SHP77 (cell line): Measurements from ENCODE around the gene HSD17B10.
"Not testable (repeated sequence)": the region's sequence is repeated elsewhere in the genome, so short reads cannot be mapped to it uniquely, and the experiment has no call there.

Source experiments
- DNase-seq, 2 experiments: peaks; one replicate each; lab custom pipeline; 2025; lab: John Stamatoyannopoulos, UW

The HSD17B10 gene

GRCh38 chrX:53433651-53434639 lies at the start of gene HSD17B10:
TSS of gene HSD17B10 (minus strand) at chrX:53434370. CDS start at chrX:53434345, 25 bp downstream.
- DNase-seq: peak; percentile 99

- no peak for DNase-seq
Observed at GRCh38 chrX:53483416-53483815, 49.2 kb upstream of the HSD17B10 start.

- DNase-seq: peak; percentile 86 to 88
Observed at GRCh38 chrX:53481816-53482465, 47.8 kb upstream of the HSD17B10 start.

- DNase-seq: peak; percentile 51 to 56
Observed at GRCh38 chrX:53481093-53481492, 46.9 kb upstream of the HSD17B10 start.

GRCh38 chrX:53479301-53479700 lies 45.1 kb upstream of the HSD17B10 start:
- DNase-seq: no peak

GRCh38 chrX:53476371-53476770 lies 42.2 kb upstream of the HSD17B10 start:
- no peak for DNase-seq

GRCh38 chrX:53474707-53475106 lies 40.5 kb upstream of the HSD17B10 start:
- DNase-seq: no peak

- no peak for DNase-seq
Observed at GRCh38 chrX:53471346-53471745, 37.2 kb upstream of the HSD17B10 start.

GRCh38 chrX:53468659-53469058 lies 34.5 kb upstream of the HSD17B10 start:
- DNase-seq: not testable (repeated sequence)

DNA sequence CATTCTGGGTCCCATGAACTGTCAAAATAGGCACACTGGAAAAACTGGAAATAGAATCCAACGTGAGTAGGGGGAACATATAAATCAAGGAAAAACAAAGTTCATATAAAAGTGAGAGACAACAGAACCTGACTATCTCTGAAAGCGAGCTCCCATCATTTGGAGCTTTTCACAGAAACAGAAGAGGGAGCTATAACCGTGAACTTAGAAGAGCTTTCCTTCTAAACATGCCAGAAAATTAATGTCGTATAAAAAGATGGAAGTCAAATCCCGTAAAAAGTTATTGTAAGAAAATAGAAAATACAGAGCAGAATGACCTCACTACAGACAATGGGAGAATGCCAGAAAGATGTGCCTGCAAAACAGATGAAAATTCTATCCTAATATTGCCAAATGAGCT lies 23.9 kb upstream of the HSD17B10 start:
- DNase-seq: no peak

GRCh38 chrX:53456254-53456653 lies 22.1 kb upstream of the HSD17B10 start:
- DNase-seq: no peak

- no peak for DNase-seq
Observed at GRCh38 chrX:53452812-53453211, 18.6 kb upstream of the HSD17B10 start.

- no peak for DNase-seq
Observed at GRCh38 chrX:53449632-53450031, 15.5 kb upstream of the HSD17B10 start.

DNA sequence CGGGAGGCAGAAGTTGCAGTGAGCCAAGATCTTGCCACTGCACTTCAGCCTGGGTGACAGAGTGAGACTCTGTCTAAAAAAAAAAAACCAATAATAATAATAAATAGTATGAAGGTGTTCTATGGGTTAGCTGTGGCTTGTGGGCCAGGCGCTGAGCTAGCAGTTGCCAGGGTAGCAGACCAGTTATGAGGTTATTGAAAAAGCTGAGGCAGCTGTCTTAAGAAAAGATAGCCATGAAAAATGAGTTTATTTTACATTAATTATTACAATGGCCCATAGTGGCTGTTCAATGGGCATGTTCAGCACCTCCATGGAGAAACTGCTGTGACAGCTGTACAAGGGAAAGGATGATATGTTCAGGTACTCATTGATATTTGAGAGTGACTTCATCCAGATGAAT lies 13.3 kb upstream of the HSD17B10 start:
- DNase-seq: no peak

DNA sequence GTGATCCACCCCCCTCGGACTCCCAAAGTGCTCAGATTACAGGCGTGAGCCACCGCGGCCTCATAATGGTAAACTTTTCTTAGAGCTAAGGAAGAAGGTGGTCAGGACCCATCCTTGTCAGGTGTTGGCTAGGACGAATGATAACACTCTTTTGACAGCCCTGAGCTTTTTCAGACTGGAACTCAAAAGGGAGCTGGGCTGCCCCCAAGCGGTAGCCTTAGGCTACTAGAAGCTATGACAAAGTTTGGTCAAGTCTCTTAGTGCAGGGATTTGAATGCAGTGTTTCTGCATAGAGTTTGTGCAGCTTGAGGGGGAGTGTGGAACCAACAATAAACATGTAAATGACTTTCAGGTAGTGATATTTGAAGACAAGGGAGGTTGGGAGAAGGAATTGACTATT lies 11.8 kb upstream of the HSD17B10 start:
- DNase-seq: peak; percentile 44 to 75

DNA sequence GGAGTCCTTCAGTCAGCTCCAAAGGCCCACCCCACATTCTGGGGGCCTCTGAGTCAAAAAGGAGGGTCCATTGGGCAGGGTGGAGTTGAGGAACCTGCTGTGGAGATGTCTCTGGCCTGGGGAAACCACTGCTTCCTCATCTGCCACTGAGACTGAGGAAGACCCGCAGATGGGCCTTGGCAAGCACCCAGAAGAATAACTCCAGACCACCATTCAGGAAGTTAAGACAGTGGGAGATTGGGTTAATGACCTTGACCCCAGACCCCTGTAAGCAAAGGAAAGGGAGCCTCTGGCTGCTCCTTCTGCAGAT lies 8.1 kb upstream of the HSD17B10 start:
- no peak for DNase-seq

- peak; percentile 96 to 98 for DNase-seq
Observed at GRCh38 chrX:53441531-53442321, 7.6 kb upstream of the HSD17B10 start.

GRCh38 chrX:53440621-53441517 lies 6.7 kb upstream of the HSD17B10 start:
- peak; percentile 58 to 75 for DNase-seq

DNA sequence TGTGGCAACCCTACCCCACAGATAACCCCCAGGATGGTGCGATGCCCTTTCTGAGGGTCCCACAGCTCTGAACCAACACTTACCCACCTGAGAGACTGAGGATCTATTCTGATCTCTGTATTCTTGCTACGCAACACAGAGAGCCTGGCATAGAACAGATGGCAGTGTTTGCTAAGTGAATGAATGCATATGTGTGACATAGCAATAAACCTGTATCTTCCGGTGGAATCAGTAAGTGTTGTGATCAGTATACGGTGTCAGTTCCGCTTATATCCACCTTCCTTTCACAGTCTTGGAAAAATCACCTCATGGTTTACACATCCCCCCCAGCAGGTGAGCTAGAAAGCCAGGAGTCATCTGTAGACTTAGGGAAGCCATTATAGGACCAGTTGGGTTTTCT lies 5.9 kb upstream of the HSD17B10 start:
- peak; percentile 65 to 79 for DNase-seq

- DNase-seq: no peak
Observed at GRCh38 chrX:53438832-53439230, 4.7 kb upstream of the HSD17B10 start.

GRCh38 chrX:53438174-53438831 lies 4.1 kb upstream of the HSD17B10 start:
- no peak for DNase-seq
